Kidney tubule cell (primary cell): Measurements from ENCODE around the gene ZBTB34.
A peak's percentile ranks its signal among the peaks of the same experiment; 100 is the strongest.
"Not testable (repeated sequence)": the region's sequence is repeated elsewhere in the genome, so short reads cannot be mapped to it uniquely, and the experiment has no call there.

Experiments used
- DNase-seq: peaks from one replicate; pipeline ENCODE4 v3.0.0-alpha.2; 2018; ENCODE audit warnings: low spot score

Gene ZBTB34

GRCh38 chr9:126860077-126860756 lies at the start of gene ZBTB34:
TSS of gene ZBTB34 (plus strand) at chr9:126860639. CDS start at chr9:126879400, 18,761 bp downstream.
- peak; percentile 66 for DNase-seq

DNA sequence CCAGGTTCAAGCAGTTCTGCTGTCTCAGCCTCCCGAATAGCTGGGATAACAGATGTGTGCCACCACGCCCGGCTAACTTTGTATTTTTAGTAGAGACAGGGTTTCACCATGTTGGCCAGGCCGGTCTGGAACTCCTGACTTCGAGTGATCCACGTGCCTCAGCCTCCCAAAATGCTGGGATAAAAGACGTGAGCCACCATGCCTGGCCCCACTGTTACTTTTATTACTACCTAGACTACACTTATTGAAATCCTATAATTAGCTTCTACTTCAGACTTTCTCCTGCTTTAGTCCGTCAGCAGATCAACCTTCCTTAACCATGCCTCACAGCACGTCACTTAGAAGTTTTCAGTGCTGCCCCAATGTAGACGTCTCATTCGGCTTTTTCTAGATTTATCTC lies 47.4 kb upstream of the ZBTB34 start:
- DNase-seq, result no peak

- DNase-seq, result no peak
Observed at GRCh38 chr9:126814091-126814490, 46.3 kb upstream of the ZBTB34 start.

GRCh38 chr9:126817615-126818014 lies 42.8 kb upstream of the ZBTB34 start:
- DNase-seq, result not testable (repeated sequence)

- no peak for DNase-seq
Observed at GRCh38 chr9:126818482-126818881, 42.0 kb upstream of the ZBTB34 start.

DNA sequence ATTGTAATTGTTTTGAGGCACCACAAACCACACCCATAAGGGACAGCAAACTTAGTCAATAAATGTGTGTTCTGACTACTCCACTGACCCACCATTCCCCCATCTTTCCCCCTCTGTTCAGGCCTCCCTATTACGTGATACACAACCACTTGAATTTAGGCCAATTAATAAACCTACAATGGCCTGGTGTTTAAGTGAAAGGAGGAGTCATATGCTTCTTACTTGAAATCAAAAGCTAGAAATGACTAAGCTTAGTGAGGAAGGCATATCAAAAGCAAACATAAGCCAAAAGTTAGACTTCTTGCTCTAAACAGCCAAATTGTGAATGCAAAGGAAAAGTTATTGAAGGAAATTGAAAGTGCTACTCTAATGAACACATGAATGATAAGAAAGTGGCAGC lies 41.0 kb upstream of the ZBTB34 start:
- no peak for DNase-seq

DNA sequence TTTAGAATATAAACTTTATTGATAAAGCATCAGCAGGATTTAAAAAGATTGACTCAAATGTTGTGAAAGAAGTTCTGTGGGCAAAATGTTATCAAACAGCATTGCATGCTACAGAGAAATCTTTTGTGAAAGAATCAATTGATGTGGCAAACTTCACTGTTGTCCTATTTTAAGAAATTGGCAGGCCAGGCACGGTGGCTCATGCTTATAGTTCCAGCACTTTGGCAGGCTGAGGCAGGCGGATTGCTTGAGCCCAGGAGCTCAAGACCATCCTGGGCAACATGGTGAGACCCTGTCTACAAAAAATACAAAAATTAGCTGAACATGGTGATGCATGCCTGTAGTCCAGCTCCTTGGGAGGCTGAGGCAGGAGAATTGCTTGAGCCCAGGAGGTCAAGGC lies 38.2 kb upstream of the ZBTB34 start:
- DNase-seq, result no peak

DNA sequence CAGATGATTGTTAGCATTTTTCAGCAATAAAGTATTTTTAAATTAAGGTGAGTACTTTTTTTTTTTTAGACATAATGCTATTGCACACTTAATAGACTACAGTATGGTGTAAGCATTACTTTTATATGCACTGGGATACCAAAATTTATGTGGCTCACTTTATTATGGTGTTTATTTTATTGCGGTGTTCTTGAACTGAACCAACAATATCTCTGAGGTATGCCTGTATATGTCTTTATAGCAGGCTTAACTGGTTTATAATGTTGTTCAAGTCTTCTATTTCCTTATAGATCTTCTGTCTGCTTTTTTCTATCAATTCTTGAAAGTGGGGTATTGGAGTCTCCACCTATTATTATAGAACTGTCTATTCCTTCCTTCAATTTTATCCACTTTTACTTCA lies 37.6 kb upstream of the ZBTB34 start:
- DNase-seq, result no peak

DNA sequence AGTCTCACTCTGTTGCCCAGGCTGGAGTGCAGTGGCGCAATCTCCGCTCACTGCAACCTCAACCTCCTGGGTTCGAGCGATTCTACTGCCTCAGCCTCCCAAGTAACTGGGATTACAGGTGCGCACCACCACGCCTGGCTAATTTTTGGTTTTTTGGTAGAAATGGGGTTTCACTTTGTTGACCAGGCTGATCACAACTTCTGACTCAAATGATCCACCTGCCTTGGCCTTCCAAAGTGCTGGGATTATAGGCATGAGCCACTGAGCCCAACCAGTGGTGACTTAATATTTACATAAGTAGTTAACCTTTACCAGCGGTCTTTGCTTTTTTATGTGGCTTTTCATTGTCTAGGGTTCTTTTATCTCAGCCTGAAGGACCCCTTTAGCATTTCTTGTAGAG lies 36.4 kb upstream of the ZBTB34 start:
- DNase-seq, result peak; percentile 17

DNA sequence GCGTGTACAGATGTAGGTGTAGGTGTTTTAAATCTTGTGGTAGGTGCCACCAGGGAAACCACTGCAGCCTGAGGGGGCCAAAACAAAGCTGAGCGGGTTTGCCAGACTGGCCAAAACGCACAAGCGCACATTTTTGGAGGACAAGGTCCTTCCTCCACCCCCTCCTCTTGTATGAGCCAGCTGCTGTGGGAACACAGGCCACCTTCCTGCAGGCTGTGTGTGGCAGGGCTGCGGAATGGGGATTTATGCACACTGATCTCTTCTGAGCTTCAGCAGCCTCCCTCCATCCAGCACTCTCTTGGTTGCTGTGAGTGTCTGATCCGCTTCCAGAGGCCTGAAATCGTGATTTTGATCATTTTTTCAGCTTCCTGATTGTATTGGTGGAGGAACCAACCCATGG lies 33.2 kb upstream of the ZBTB34 start:
- no peak for DNase-seq

GRCh38 chr9:126829035-126829434 lies 31.4 kb upstream of the ZBTB34 start:
- DNase-seq, result no peak

DNA sequence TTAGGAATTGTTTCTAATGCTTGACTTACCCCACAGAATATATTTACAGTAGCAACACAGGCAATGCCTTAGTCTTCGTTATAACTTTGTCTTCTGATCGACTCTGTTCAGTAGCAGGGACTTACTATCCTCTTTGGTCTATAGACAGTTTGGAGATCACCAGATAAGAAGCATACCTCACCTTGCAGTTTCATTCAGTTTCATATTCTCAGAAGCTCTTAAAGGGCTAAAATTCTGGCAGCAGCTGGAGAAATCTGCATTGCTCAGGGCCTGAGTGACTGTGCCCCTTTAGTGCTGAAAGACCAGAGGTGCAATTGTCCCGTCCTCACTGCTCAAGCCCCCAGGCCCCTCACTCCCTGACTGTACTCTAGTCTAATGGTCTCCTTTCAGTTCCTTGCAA lies 29.6 kb upstream of the ZBTB34 start:
- no peak for DNase-seq

GRCh38 chr9:126832440-126832839 lies 28.0 kb upstream of the ZBTB34 start:
- DNase-seq, result no peak

DNA sequence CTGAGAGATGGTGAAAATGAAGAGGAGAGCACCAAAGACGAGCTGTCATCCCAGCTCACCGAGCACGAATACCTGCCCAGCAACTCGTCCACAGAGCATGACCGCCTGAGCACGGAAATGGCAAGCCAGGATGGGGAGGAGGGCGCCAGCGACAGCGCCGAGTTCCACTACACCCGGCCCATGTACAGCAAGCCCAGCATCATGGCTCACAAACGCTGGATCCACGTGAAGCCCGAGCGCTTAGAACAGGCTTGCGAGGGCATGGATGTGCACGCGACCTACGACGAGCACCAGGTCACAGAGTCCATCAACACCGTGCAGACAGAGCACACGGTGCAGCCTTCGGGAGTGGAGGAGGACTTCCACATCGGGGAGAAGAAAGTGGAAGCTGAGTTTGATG lies 27.4 kb upstream of the ZBTB34 start:
- DNase-seq, result no peak

DNA sequence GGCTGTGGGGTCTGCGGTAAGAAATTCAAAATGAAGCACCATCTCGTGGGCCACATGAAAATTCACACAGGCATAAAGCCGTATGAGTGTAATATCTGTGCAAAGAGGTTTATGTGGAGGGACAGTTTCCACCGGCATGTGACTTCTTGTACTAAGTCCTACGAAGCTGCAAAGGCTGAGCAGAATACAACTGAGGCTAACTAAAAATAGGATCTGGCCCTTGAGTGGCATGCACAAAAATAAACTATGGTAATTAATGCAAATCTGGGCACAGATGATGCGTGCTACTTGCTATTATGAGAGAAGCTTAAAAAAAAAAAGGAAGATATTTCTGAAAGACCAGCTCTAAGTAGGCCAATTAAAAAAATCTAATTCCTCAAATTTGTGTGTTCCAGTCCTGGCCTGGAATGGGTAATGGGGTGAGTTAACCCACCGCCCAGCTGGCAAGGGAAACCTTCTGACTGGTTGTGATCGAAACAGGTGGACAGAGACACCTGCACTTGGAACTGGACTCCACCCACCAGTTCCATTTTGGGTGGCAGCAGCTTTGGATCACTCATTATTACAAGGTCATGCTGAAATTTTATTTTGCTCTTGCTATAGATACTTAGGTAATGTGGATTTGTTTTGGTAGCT lies 26.6 kb upstream of the ZBTB34 start:
- DNase-seq, result no peak

DNA sequence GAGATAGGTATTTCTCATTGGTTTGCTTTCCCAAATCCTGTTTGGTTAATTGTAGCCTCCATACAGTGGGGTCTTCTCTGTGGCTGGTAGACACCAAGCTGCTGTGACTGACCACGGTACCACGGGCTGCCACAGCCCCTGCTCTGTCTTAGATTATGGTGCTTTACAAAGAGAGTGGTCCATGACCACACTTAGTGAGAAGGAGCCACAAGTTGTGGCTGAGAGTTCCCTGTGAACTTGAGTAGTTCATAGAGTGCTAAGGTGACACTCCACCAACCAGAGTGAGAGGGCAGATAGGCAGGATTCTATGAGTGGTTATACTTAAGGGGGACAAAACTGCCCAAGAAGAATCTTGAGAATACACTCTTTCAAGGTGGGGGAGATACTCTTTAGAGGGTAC lies 25.8 kb upstream of the ZBTB34 start:
- DNase-seq, result no peak

- DNase-seq, result no peak
Observed at GRCh38 chr9:126836216-126836615, 24.2 kb upstream of the ZBTB34 start.

- no peak for DNase-seq
Observed at GRCh38 chr9:126838055-126838811, 22.2 kb upstream of the ZBTB34 start.

DNA sequence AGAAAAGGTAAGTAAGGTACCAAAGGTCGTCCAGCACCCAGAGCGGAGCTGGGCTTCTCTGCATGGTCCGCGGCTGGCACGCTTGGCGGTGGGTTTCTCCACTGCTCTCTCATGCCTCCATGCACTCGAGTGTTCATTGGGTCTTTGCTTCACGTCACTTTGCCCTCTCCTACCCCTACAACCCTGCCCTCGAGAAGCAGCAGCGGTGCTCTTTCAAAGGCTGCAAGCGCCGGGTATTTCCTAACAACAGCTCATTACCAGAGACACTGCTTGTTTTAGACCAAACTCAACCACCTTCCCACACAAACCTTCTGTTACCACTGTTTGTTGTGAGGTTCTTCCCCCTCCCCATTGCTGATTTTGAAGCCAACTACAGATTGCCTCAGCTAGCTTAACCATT lies 21.5 kb upstream of the ZBTB34 start:
- DNase-seq, result no peak

GRCh38 chr9:126839301-126839700 lies 21.1 kb upstream of the ZBTB34 start:
- no peak for DNase-seq

- DNase-seq, result no peak
Observed at GRCh38 chr9:126842220-126842842, 18.1 kb upstream of the ZBTB34 start.

DNA sequence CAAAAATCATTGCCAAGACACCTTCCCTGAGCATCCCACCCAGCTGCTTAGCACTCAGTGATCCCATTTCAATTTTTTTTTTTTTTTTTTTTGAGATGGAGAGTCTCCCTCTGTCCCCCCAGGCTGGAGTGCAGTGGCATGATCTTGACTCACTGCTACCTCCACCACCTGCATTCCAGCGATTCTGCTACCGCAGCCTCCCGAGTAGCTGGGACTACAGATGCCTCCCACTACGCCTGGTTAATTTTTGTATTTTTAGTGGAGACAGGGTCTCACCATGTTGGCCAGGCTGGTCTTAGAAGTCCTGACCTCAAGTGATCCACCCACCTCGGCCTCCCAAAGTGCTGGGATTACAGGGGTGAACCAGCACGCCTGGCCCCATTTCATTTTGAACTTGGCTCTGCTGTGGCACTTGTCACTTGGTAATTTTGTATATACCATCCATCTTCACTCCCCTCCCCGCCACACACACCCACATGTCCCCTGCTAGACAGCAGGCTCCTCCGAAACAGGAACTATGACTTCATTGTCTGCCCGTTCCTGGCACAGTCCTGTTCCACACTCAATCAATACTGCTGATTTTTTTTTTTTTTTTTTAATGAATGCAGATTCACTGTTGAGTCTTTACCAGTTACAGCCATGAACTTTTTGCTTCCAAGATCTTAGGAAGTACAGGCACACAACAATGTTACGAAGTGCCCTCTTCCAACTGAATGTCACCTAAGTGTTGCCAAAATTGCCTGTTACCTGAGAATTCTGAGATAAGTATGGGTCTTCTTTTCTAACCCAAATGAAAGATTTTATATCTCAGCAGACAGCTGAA lies 17.3 kb upstream of the ZBTB34 start:
- DNase-seq, result peak; percentile 49
